ENCODE results near the gene LIMS1.
A peak's percentile ranks its signal among the peaks of the same experiment; 100 is the strongest.
"Not testable (repeated sequence)": the region's sequence is repeated elsewhere in the genome, so short reads cannot be mapped to it uniquely, and the experiment has no call there.

Gene LIMS1

DNA sequence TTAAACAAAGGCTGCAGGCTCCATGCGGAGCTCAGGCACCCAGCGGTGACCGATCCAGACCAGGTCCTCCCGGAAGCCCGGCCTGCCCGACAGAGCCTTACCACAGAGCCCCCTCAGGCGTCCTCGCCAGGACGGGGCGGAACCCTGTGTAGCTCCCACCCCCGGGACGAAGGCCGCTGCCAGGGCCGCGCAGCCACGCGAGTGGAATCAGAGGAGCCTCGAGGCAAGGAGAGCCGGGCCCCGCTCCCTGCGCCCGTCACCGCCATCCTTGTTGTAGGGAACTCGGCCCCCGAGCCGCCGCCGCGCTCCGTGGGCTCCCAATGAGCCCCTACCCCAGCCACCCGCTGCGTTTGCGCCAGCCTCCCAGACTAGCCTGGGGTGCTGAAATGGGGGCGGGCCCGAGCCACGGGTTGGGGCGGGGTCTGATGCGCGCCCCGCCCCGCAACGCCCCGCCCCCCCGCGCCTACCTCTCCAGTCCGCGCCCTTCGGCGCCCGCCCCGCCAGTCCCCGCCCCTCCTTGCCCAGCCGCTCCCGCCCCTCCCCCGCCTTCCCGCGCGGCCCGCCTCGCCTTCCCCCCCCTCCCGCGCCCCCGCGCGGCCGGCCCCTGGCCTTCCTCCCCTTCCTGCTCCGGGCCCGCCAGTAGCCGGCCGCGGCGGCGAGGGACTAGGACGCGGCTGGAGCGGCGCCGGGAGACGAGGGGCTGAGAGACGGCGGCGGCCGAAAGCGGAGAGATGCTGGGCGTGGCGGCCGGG is at the start of gene LIMS1:
TSS of gene LIMS1 (plus strand) at position 639 of the 752 bp plus-strand sequence. CDS start at position 732, 93 bp downstream.
- peak; percentile 66 to 92 for DNase-seq

GRCh38 chr2:108485253-108485652 is 49.0 kb upstream of the LIMS1 start:
- DNase-seq = no peak

GRCh38 chr2:108490506-108491122 is 43.7 kb upstream of the LIMS1 start:
- no peak for DNase-seq

DNA sequence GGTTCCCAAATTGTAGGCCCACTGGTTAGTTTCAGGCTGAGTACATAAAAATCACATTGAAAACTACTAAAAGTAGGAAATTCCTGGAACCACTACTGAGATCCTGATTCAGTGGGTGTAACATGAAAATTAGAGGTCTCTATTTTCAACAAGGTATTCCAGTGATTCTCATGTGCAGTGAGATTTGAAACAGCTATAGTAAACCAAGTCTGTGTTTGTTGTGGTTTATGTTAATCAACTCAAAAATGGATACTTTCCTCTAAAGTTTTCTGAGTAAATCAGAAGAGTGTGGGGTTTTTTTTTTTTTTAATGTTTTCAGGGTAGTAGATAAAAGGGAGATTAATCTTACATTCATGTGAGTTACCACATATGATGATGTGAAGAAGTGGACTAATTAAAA is 42.4 kb upstream of the LIMS1 start:
- DNase-seq = no peak

GRCh38 chr2:108492364-108492763 is 41.9 kb upstream of the LIMS1 start:
- DNase-seq = no peak

- DNase-seq = not testable (repeated sequence)
These were observed 38.1 kb upstream of the LIMS1 start for GRCh38 chr2:108496167-108496566.

DNA sequence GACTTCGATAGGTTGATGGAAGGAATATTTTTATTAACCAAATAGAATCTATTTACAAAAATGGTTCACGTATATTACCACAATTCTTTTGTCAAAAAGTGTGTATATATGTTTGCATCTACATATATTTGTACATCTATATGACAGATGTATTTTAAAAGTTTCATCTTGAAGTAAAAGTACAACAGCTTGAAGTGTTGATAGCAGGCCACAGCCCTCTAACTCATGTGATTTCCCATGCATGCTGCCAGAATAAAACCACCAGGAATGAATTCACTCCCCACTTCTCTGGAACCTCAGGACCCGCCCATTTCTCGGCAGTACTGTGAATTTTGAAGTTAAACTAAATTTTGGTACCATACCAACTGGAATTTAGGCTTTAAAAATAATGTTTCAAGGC is 26.6 kb upstream of the LIMS1 start:
- not testable (repeated sequence) for DNase-seq

- not testable (repeated sequence) for DNase-seq
These were observed 21.8 kb upstream of the LIMS1 start for GRCh38 chr2:108512431-108512830.

- not testable (repeated sequence) for DNase-seq
These were observed 19.8 kb upstream of the LIMS1 start for GRCh38 chr2:108514478-108514877.

DNA sequence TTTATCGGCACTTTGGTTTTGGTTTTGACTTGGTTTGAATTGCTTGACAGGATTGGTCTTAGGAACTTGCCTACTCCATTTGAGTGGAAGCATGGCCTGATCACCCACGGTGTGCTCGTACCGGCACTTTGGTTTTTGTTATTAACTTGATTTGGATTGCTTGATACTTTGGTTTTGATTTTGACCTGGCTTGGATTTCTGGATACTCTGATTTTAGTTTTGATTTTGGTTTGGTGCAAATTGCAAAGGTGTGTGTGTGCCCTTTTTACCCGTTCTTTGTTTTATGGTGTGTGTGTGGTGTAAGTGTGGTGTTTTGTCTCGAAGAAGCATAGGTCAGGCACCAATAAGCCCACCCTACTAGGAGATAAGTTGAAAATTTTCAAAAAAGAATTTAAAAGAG is 9.6 kb upstream of the LIMS1 start:
- not testable (repeated sequence) for DNase-seq

DNA sequence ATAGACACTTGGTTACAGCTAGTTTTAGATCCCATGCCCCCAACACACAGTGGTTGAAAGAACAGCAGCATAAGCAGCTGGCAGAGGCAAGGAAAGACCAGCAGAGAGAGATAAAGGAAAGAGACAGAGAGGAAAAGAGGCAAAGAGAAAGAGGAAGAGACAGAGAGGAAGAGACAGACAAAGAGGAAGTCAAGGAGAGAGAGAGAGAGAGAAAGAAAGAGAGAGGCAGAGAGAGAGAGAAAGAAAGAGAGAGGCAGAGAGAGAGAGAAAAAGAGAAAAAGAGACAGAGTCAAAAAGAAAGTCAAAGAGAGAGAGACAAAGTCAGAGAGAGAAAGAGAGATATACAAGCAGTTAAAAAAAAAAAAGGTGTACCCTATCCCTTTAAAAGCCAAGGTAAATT is 9.0 kb upstream of the LIMS1 start:
- DNase-seq = not testable (repeated sequence)

DNA sequence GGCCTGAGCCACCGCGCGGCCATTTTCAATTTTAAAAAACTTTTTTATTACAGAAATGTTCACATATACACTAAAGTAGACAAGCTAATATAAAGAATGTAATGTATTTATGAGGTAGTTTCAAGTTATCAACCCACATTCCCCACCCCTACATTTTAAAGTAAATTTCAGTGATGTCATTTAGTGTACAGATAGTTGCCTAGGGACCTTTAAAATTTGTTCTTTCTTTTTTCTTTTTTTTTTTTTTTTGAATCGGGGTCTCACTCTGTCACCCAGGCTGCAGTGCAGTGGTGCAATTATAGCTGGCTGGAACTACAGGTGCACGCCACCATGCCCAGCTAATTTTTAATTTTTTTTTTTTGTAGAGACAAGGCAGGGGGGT is 2.6 kb upstream of the LIMS1 start:
- no peak for DNase-seq

- DNase-seq = peak; percentile 32 to 68
These were observed 500 bp downstream of the LIMS1 start for GRCh38 chr2:108534584-108535356.

DNA sequence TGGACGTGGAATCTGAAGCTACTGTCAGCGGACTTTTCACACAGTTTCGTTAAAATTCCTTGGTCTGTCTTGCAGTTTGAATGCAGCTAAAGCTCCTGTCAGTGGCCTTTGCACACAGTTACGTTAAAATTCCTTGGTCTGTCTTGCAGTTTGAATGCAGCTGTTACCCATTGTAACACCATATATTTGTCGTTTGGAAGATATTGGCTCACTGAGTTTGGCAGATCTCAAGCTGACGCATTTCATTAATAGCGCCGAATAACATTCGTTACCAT is 1.0 kb downstream of the LIMS1 start:
- no peak for DNase-seq

DNA sequence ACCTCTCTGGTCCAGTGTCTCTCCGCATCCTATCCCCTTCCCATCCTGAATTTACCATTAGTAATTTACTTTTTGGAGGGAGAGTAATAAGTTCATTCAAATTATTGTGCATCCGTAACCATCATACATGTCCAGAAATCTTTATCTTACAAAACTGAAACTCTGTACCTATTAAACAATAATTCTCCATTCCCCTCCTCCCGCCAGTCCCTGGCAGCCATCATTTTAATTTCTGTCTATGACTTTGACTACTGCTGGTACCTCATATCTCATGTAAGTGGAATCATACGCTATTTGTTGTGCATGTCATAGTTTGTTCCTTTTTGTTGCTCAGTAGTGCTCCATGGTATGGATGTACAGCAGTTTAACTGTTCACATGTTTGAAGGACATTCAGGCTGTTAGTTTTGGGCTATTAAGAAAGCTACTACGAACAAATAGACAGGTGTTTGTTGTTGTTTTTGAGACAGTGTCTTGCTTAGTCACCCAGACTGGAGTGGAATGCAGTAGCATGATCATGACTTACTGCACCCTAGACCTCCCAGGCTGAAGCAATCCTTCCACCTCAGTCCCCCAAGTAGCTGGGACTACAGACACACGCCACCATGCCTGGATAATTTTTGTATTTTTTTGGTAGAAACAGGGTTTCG is 2.0 kb downstream of the LIMS1 start:
- no peak for DNase-seq

GRCh38 chr2:108536911-108537310 is 2.6 kb downstream of the LIMS1 start:
- DNase-seq = no peak

GRCh38 chr2:108538000-108538625 is 3.8 kb downstream of the LIMS1 start:
- DNase-seq = no peak

DNA sequence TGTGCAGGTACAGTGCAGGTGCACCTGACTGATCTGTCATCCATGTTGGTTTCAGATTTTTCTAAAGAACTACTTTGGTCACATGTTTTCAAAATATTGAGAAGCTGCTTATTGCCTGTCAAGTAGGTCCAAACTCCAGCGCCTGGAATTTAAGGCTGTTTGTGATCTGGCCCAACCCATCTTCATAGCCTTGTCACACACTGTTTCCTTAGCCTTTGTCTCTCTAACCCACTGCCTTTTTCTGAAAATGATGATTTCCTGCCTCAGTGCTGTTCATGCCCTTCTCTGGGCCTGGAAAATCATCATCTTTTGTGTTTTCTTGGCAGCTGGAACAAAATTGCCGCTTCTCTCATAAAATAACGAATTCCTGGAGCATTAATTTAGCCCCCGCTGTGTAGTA is 7.2 kb downstream of the LIMS1 start:
- DNase-seq = no peak

DNA sequence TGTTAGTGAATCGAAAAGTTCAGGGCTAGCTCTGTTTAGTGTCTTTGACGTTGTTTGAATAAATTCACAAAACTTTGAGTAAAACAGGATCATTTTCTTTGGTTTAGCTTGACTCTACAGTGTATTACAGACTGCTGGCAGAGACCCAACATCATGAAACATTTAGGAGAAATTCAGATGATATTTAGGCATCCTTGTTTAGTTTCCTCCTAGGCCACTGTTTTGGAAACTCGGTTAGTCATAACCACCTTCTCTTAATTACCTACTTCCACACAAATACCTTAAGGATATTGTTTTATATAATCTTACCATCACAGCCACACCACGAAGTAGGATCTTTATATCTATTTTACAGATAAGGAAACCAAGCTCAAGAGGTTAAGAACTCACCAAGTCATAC is 7.8 kb downstream of the LIMS1 start:
- no peak for DNase-seq

DNA sequence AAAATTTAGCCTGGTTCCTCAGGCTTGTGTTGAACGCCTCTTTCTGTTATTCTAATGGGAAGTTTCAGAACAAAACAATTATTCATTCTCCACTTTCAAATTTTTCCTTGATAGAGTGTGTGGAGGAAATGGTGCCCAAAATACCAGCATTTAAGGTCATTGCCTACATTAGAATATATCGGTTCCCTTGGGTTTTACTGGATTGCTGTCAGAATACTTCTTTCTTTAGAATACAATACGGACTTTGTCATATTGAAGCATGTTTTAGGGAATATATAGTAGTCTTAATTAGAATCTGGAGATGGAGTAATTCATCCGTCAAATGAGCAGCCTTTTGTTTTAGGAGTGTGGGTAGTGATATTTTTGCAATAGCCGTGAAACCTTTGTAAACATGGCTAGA is 13.3 kb downstream of the LIMS1 start:
- DNase-seq = no peak

DNA sequence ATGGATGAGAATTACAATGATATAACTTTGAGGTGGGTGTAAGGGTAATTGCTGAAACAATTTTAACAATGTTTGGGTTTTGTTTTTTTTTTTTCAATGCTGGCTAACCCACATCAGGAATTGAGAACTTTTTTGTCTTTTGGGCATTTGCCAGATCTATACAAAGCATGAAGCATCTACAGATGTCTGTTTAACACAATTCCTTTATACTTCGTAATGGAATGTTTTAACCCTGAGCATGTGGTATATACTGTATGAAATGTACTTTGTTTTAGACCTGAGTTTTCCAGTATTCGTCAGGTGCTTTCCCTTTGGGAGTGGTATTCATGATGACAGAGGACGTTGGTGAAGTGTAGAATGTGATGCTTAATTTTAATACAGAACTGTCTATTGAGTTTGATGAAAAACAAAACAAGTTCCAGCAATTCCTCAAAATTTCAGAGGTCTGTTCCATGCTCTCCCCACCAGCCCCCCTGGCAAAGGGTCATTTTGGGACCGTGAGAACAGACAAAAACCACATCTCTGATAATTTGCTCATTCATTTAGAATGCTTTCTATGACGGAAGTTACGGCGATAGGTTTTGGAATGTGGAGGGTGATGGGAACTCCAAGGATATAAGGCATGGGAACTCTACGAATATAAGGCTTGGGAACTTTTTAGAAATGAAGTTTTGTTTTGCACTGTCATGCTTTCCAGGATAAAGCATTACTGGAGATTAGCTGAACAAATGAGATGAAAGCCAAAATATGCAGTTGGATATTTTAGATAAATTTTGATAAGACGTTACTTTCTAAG is 14.1 kb downstream of the LIMS1 start:
- no peak for DNase-seq

- DNase-seq = no peak
These were observed 18.3 kb downstream of the LIMS1 start for GRCh38 chr2:108552566-108552965.
